Glutamatergic neuron (in vitro differentiated cells): ENCODE results near the gene RBBP8NL. TPM values are rescaled to one million over a fixed set of nuclear protein-coding genes. Genes with fewer than 3 reads are reported as not detected.

ENCODE experiments used
- DNase-seq: peaks from one replicate; pipeline ENCODE4 v3.0.0; 2022
- H3K27ac Mint-ChIP-seq: one replicate; pipeline ENCODE4 v1.8.0; 2020; ENCODE audit warnings: mild to moderate bottlenecking, mixed read lengths, inconsistent platforms; ENCODE audit not compliant: unreplicated experiment
- H3K27me3 Mint-ChIP-seq: one replicate; pipeline ENCODE4 v1.8.0; 2020; ENCODE audit warnings: mild to moderate bottlenecking, moderate library complexity, mixed read lengths, inconsistent platforms; ENCODE audit not compliant: unreplicated experiment
- H3K36me3 Mint-ChIP-seq: one replicate; pipeline ENCODE4 v1.8.0; 2020; ENCODE audit warnings: mild to moderate bottlenecking, mixed read lengths, inconsistent platforms; ENCODE audit not compliant: unreplicated experiment
- H3K4me1 Mint-ChIP-seq: one replicate; pipeline ENCODE4 v1.8.0; 2020; ENCODE audit warnings: mild to moderate bottlenecking, low read depth, mixed read lengths, inconsistent platforms; ENCODE audit not compliant: unreplicated experiment
- H3K4me3 Mint-ChIP-seq: one replicate; pipeline ENCODE4 v1.8.0; 2020; ENCODE audit warnings: mild to moderate bottlenecking, mixed read lengths, inconsistent platforms; ENCODE audit not compliant: unreplicated experiment
- H3K9me3 Mint-ChIP-seq: one replicate; pipeline ENCODE4 v1.8.0; 2020; ENCODE audit warnings: mild to moderate bottlenecking, moderate library complexity, mixed read lengths, inconsistent platforms; ENCODE audit not compliant: unreplicated experiment
- total RNA-seq: library from RNA; stranded (reverse); fragmentation: NEBNext Ultra II Directional; extraction: Animal tissue kit (Norgen Biotek cat#: 25700); gene quantifications from one replicate; pipeline ENCODE4 v1.2.1, GENCODE V29; 2021; ENCODE audit not compliant: unreplicated experiment
- TF ChIP-seq, protein P1 (sequence below): fragments of 200-600 bp; sonication (generic); IDR thresholded peaks from one replicate; pipeline ENCODE4 v1.5.0; 2021; ENCODE audit not compliant: partially characterized antibody, unreplicated experiment

Gene RBBP8NL
- total RNA-seq, 1 donor from 2014 or later = not detected

DNA sequence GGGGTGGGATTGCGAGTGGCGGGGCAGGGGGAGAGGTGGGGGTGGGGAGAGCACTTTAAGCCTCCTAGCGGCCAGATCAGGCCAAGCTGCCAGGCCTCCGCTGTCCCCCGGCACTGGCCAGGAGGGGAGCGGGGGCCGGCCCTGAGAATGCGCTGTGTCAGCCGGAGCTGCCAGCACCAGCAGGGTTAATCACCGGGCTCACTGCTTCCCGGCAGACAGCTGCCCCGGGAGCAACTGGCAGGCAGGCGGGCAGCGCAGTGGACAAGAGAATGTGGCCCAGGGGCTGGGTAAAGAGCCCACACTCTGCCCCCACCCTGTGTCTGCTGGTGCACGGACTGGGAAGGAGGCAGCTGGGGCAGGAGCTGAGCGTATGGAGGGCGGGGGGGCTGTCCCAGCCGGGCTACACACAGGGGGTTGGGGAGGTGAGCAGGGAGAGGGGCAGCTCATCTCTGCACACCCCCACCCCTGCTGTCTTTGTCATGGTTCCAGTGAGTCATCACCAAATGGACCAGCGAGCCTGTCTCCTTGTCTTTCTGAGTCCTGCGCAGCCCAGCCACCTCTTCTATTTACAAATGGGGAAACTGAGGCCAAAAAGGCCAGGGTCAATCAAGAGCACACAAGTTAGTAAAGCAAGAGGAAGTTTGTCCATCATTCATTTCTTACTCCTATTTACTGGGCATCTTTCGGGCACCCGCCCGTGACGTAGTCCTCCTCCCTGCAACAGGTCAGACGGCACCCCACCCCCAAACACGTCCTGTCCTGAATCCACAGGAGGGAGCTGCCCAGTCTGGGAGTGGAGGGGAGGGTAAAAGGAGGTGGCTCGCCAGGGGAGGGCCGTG, 58.1 kb downstream of the RBBP8NL start:
- peak; percentile 83 for DNase-seq
- peaks cover 4% of the 10 kb centered on the region for H3K36me3 Mint-ChIP-seq
- H3K27ac Mint-ChIP-seq = peak overlapping the region; percentile 92
- peak overlapping the region; percentile 78 for H3K4me3 Mint-ChIP-seq
- TF ChIP-seq, protein P1, sequence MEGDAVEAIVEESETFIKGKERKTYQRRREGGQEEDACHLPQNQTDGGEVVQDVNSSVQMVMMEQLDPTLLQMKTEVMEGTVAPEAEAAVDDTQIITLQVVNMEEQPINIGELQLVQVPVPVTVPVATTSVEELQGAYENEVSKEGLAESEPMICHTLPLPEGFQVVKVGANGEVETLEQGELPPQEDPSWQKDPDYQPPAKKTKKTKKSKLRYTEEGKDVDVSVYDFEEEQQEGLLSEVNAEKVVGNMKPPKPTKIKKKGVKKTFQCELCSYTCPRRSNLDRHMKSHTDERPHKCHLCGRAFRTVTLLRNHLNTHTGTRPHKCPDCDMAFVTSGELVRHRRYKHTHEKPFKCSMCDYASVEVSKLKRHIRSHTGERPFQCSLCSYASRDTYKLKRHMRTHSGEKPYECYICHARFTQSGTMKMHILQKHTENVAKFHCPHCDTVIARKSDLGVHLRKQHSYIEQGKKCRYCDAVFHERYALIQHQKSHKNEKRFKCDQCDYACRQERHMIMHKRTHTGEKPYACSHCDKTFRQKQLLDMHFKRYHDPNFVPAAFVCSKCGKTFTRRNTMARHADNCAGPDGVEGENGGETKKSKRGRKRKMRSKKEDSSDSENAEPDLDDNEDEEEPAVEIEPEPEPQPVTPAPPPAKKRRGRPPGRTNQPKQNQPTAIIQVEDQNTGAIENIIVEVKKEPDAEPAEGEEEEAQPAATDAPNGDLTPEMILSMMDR = peak; percentile 79
- H3K4me1 Mint-ChIP-seq = peaks cover 11% of the 10 kb centered on the region
- H3K27me3 Mint-ChIP-seq = peaks cover 16% of the 10 kb centered on the region
- H3K9me3 Mint-ChIP-seq = peaks cover 10% of the 10 kb centered on the region

DNA sequence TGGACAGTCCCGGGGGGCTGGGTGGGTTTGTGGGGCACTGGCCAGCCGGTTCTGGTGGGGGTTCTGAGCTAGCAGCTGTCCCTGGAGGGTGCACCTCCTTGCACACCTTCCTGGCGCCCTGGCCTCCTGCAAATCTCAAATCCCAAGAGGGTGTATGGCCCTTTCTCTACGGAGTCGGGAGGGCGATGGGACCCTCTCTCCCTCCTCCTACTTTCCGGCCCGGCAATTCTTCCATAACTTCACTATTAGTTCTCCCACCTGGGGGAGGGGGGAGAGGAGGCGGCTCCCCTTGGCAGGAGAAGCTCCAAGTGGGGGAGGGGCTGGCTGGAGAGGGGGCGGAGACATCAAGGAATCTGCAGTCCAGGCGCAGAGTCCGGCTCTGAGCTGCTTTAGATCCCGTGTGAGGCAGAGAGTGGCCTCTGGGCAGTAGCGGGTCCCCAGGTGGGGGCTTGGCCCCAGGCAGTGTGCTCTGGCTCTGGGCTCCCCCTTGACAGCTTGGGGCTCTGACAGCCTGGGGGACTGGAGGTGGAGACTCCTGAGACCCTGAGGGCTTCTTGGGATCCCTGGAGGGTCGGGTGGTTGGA, 58.9 kb downstream of the RBBP8NL start:
- peak overlapping the region; percentile 69 for H3K4me3 Mint-ChIP-seq
- peaks cover 10% of the 10 kb centered on the region for H3K9me3 Mint-ChIP-seq
- TF ChIP-seq, protein P1 = no peak
- H3K4me1 Mint-ChIP-seq = peaks cover 9% of the 10 kb centered on the region
- H3K36me3 Mint-ChIP-seq = peaks cover 4% of the 10 kb centered on the region
- H3K27me3 Mint-ChIP-seq = peaks cover 14% of the 10 kb centered on the region
- H3K27ac Mint-ChIP-seq = peak overlapping the region; percentile 84
- peak; percentile 82 for DNase-seq

- peak; percentile 77 for DNase-seq
- Mint-ChIP-seq H3K27ac (peak overlapping the region; percentile 84), H3K27me3 (peaks cover 11% of the 10 kb centered on the region), H3K4me1 (peaks cover 5% of the 10 kb centered on the region), H3K36me3 (peaks cover 1% of the 10 kb centered on the region), H3K4me3 (peak overlapping the region; percentile 69), H3K9me3 (peaks cover 6% of the 10 kb centered on the region)
- TF ChIP-seq, protein P1 = no peak
Observed at GRCh38 chr20:62367633-62368391, 59.5 kb downstream of the RBBP8NL start.

GRCh38 chr20:62367136-62367632, 60.2 kb downstream of the RBBP8NL start, which contains the start of gene LAMA5:
TSS of gene LAMA5 (minus strand) at chr20:62367312. CDS start at chr20:62367245, 67 bp downstream.
- Mint-ChIP-seq H3K9me3 (peaks cover 6% of the 10 kb centered on the region), H3K36me3 (no peaks in the 10 kb centered on the region), H3K4me3 (peak within 1 kb of the TSS; percentile 84), H3K27ac (peak within 1 kb of the TSS; percentile 64), H3K27me3 (peaks cover 10% of the 10 kb centered on the region), H3K4me1 (peaks cover 8% of the 10 kb centered on the region)
- peak; percentile 86 for DNase-seq
- TF ChIP-seq, protein P1 = no peak
